ENCODE results near the gene ADAM12. TPM values are rescaled to one million over a fixed set of nuclear protein-coding genes. Genes with fewer than 3 reads are reported as not detected.

The ADAM12 gene
- total RNA-seq, 1 donor from 2014 or later: 41.7 TPM

DNA sequence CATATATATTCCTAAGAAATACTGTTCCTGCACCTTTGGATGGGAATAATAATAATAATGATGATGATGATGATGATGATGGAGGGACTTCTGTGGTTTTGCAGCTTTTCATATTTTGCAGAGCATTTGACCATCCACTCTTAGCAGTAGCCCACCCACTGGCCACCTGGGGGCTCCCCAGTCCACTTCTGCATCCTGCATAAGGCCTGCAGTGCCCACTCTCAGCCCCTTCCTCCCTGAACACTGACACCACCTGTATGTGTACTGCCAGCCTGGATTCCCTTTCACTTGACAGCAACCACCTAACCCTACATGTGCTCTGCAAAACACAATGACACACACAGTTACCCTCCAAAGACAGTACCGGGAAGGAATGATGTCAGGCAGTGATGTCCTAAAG lies 131.4 kb downstream of the ADAM12 start:
- TF ChIP-seq, protein P1, sequence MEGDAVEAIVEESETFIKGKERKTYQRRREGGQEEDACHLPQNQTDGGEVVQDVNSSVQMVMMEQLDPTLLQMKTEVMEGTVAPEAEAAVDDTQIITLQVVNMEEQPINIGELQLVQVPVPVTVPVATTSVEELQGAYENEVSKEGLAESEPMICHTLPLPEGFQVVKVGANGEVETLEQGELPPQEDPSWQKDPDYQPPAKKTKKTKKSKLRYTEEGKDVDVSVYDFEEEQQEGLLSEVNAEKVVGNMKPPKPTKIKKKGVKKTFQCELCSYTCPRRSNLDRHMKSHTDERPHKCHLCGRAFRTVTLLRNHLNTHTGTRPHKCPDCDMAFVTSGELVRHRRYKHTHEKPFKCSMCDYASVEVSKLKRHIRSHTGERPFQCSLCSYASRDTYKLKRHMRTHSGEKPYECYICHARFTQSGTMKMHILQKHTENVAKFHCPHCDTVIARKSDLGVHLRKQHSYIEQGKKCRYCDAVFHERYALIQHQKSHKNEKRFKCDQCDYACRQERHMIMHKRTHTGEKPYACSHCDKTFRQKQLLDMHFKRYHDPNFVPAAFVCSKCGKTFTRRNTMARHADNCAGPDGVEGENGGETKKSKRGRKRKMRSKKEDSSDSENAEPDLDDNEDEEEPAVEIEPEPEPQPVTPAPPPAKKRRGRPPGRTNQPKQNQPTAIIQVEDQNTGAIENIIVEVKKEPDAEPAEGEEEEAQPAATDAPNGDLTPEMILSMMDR (IDR thresholded peaks at IDR 0.05): peak; percentile 7
- no peaks in the 10 kb centered on the region for H3K9me3 Mint-ChIP-seq (ENCODE audit: unreplicated experiment)
- no peak overlapping the region for H3K4me3 Mint-ChIP-seq (ENCODE audit: unreplicated experiment)
- no peak for DNase-seq (ENCODE audit: extremely low spot score, unreplicated experiment)
- no peak overlapping the region for H3K27ac Mint-ChIP-seq (ENCODE audit: unreplicated experiment)
- peaks cover 27% of the 10 kb centered on the region for H3K4me1 Mint-ChIP-seq (ENCODE audit: unreplicated experiment)
- no peaks in the 10 kb centered on the region for H3K27me3 Mint-ChIP-seq (ENCODE audit: unreplicated experiment)
- H3K36me3 Mint-ChIP-seq (ENCODE audit: unreplicated experiment): peaks cover 4% of the 10 kb centered on the region

DNA sequence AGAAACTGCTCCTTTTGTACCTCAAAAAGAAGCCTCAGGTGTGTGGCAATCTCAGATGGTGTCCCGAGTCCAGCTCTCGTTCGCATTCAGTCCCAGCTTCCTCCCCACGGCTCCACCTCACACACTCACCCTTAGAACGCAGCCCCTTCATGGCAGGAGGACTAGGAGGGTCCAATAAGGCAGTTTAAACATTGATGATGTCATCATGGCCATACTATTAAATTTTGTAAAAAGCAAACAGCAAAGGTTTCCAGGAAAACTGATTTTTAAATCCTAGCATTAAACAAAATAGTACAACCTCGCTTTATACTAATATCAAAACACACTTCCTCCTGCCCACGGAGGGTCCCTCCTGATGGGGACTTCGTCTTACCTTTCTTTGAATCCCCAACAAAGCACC lies 133.0 kb downstream of the ADAM12 start:
- Mint-ChIP-seq H3K36me3 (ENCODE audit: unreplicated experiment) (peaks cover 4% of the 10 kb centered on the region), H3K4me3 (ENCODE audit: unreplicated experiment) (no peak overlapping the region), H3K27ac (ENCODE audit: unreplicated experiment) (no peak overlapping the region), H3K9me3 (ENCODE audit: unreplicated experiment) (no peaks in the 10 kb centered on the region), H3K4me1 (ENCODE audit: unreplicated experiment) (peaks cover 22% of the 10 kb centered on the region), H3K27me3 (ENCODE audit: unreplicated experiment) (no peaks in the 10 kb centered on the region)
- DNase-seq (ENCODE audit: extremely low spot score, unreplicated experiment): no peak
- TF ChIP-seq, protein P1 (IDR thresholded peaks at IDR 0.05): no peak

DNA sequence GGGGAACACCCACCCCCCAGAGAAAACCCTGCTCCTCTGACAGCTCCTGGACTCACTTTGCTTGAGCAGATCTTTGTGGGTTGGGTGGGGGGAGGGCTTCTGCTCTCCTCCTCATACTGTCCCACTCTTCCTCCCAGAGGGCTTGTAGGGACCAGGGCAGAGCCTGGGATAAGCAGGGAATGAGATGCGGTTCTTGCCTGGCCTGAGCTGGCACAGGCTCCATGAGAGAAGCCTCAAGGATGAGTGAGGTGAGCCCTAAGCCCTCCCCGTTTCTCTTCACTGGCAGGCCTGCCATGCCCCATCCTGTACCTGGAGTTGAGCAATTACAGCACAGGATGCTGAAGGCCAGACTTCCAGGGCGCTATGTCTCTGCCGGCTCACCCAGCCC lies 134.7 kb downstream of the ADAM12 start:
- TF ChIP-seq, protein P1 (IDR thresholded peaks at IDR 0.05): no peak
- H3K27ac Mint-ChIP-seq (ENCODE audit: unreplicated experiment): peak overlapping the region; percentile 80

DNA sequence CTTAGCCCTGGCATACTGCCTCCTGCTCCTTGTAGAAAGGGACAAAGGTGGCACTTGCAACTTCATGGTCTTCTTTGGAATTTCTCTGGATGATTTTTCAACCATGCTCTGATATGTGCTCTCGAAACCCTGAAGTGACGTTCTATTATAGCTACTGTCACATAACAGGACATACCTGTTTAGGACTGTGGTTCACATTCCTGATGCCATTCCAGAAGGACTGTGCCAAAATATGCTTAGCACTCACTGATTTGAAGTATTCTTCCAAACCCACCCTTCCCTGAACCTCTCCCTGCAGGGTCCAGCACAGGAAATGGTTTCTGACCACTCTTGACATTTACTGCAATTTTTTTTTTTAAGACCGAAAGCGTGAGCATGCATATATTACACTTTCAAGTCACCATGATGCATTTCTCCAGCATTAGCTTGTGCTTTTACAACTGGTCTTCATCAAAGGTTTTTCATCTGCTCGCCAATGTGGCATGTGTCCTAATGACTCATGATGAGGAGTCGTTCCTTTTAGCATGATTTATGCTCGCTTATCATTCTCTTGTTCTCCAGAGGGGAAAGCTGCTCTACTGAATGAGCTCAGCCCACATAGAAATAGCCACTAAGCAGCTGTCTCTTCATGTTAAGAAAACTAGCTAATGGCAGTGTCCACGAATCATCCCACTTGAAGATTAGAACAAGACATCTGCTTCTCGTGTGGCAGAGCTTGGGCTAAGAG lies 135.2 kb downstream of the ADAM12 start:
- no peaks in the 10 kb centered on the region for H3K27me3 Mint-ChIP-seq (ENCODE audit: unreplicated experiment)
- H3K9me3 Mint-ChIP-seq (ENCODE audit: unreplicated experiment): no peaks in the 10 kb centered on the region
- peaks cover 4% of the 10 kb centered on the region for H3K36me3 Mint-ChIP-seq (ENCODE audit: unreplicated experiment)
- H3K4me3 Mint-ChIP-seq (ENCODE audit: unreplicated experiment): no peak overlapping the region
- TF ChIP-seq, protein P1 (IDR thresholded peaks at IDR 0.05): no peak
- no peak for DNase-seq (ENCODE audit: extremely low spot score, unreplicated experiment)
- peak overlapping the region; percentile 80 for H3K27ac Mint-ChIP-seq (ENCODE audit: unreplicated experiment)
- H3K4me1 Mint-ChIP-seq (ENCODE audit: unreplicated experiment): peaks cover 29% of the 10 kb centered on the region

More for the DNA sequence above, 134.7 kb downstream of the ADAM12 start:
- DNase-seq (ENCODE audit: extremely low spot score, unreplicated experiment): no peak
- H3K4me1 Mint-ChIP-seq (ENCODE audit: unreplicated experiment): peaks cover 27% of the 10 kb centered on the region
- H3K27me3 Mint-ChIP-seq (ENCODE audit: unreplicated experiment): no peaks in the 10 kb centered on the region
- no peak overlapping the region for H3K4me3 Mint-ChIP-seq (ENCODE audit: unreplicated experiment)
- H3K9me3 Mint-ChIP-seq (ENCODE audit: unreplicated experiment): no peaks in the 10 kb centered on the region
- peaks cover 4% of the 10 kb centered on the region for H3K36me3 Mint-ChIP-seq (ENCODE audit: unreplicated experiment)

DNA sequence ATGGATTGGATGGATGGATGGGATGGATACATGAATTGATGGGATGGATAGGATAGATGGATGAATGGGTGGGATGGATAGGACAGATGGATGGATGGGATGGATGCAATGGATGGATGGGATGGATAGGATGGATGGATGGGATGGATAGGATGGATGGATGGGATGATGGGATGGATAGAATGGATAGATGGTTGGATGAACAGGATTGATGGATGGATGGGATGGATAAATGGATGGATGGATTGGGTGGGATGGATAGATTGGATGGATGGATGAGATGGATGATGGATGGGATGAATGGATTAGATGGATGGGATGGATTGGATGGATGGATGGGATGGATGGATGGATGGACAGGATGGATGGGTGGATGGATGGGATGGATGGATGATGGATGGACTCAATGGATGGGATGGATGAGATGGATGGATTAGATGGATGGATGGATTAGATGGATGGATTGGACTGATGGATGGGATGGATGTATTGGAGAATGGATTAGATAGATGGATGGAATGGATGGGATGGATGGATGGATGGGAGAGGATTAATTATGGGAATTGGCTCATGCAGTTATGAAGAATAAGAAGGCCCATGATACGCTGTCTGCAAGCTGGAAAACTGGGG lies 136.4 kb downstream of the ADAM12 start:
- Mint-ChIP-seq H3K4me1 (ENCODE audit: unreplicated experiment) (peaks cover 40% of the 10 kb centered on the region), H3K27me3 (ENCODE audit: unreplicated experiment) (no peaks in the 10 kb centered on the region), H3K36me3 (ENCODE audit: unreplicated experiment) (peaks cover 4% of the 10 kb centered on the region), H3K9me3 (ENCODE audit: unreplicated experiment) (no peaks in the 10 kb centered on the region), H3K27ac (ENCODE audit: unreplicated experiment) (no peak overlapping the region), H3K4me3 (ENCODE audit: unreplicated experiment) (no peak overlapping the region)
- TF ChIP-seq, protein P1 (IDR thresholded peaks at IDR 0.05): no peak
- no peak for DNase-seq (ENCODE audit: extremely low spot score, unreplicated experiment)

Measured in osteocyte (in vitro differentiated cells).